LoVo (cell line): Measurements from ENCODE around the gene CELF2.

Experiments used
- DNase-seq: peaks from one replicate; pipeline ENCODE4 v3.0.0-alpha.2; 2016; ENCODE audit warnings: low spot score

The CELF2 gene

DNA sequence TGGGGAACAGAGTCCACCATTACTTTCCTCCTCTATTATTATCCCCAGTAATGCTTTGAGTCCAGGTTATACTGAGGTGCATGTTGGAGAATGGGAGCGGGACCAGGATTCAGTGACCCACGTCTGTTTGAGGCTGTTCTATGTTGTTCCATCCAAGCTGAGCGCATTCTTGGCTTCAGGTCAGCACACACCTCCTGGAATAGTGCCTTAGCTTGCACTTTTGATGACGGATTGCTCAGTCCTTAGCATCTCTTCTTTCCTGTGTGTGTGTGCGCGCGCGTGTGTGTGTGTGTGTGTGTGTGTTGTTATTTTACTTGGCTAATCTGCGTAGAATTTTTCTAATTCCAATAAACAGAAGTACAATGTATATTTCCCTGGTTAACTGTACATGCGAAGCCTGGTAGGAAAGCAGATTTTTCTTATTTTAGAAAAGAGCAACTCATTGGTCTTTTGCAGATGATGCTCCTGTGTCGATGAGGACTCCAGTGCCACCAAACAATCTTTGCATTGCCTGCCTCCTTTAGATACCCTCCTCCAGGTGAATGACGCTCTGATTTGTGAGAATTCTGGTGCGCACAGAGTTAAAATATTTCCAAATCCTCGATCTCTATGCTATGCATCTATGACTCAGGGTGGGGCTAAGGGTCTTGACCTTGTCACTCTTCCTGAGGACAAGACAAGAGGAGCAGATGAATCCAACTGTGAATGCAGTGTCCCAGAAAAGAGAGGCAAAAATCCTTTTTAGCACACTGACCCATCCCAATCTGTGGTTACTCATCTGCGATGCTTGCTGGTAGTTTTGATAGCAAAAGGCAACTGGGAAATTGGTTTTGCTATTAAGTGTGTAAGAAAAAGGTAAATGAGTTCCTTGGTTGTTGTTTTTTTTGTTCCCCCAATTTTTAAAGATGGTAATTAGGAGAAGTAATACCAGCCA is 13.3 kb upstream of the CELF2 start:
- DNase-seq = no peak

GRCh38 chr10:11005725-11006427 is 11.8 kb upstream of the CELF2 start:
- DNase-seq = no peak

DNA sequence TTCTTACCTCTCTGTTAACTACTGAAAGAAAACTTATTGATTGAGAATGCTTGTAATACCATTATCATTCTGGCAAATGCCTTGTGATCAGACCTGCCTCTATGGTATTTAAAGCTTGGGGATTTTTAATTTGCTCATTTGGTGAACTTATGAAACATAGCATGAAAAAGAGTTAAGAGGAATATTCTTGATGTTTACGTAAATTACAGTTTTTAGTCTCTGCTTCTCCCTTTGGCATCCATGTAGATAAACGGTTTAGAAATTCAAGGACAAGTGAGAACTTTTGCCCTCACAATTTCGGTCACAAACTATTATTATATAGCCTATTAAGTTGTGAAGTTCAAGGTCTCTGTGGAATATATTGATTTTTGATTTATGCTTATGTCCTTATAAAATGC is 11.2 kb upstream of the CELF2 start:
- DNase-seq = no peak

- DNase-seq = no peak
Observed at GRCh38 chr10:11007476-11008020, 10.1 kb upstream of the CELF2 start.

GRCh38 chr10:11009471-11010308 is 8.0 kb upstream of the CELF2 start:
- no peak for DNase-seq

GRCh38 chr10:11010582-11010981 is 7.1 kb upstream of the CELF2 start:
- DNase-seq = no peak

DNA sequence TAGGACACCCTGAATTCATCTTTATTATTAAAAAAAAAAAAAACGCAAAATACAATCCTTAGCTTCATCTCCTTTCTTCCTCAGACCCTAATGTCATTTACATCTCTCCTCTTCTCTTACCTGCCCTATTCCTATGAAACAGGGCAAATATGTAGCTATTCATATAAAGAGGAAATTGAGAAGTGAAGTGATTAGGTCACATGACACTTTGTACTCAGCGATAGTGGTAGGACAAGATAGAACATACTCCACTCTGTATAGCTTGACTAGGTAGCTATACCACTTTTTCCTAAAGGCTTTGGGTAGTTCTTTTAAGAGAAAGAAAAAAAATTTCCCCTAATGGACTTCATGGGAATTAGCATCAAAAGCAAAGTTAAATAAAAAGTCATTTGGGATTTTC is 6.2 kb upstream of the CELF2 start:
- DNase-seq = no peak

DNA sequence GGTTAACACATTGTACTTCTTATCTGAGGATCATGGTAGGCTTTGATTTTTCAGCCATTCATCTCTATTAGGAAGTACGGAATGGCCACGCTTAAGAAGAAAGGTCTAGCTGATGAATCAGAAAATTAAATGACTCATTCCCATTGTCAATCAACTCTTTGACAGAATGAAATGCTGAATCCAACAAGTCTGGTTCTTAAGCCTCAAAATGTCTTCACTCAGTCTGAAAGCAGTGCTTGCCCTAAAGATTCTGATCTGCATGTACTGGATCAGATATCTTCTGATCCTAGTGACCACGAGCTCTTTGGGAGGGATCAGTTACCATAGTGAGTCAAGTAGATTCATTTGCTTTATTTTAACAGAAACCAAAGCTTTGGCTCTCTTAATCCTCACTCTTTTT is 5.7 kb upstream of the CELF2 start:
- DNase-seq = no peak

- DNase-seq = no peak
Observed at GRCh38 chr10:11012421-11013295, 5.0 kb upstream of the CELF2 start.

DNA sequence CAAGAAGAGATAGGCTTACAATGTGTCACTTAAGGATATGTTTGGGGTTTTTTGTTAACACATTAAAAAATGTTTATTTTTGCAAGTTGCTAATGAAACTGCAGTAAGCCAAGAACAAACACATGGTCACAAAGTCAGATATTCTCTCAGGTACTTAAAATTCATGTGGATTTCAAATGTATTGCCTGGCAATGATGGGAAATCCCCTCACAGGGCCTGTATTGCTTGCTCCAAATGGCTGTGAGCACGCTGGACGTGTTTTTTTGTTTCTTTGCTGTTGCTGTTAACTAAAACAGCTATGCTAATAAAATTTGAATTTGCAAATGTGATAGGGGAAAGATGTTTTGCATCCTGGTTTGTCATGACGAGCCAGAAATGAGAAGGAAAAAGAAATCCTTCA is 3.8 kb upstream of the CELF2 start:
- no peak for DNase-seq

GRCh38 chr10:11014671-11015445 is 2.8 kb upstream of the CELF2 start:
- DNase-seq = no peak

GRCh38 chr10:11015446-11015934 is 2.2 kb upstream of the CELF2 start:
- no peak for DNase-seq

GRCh38 chr10:11017000-11017569 is 587 bp upstream of the CELF2 start:
- DNase-seq = no peak

- no peak for DNase-seq
Observed at GRCh38 chr10:11018432-11018841, 765 bp downstream of the CELF2 start.

DNA sequence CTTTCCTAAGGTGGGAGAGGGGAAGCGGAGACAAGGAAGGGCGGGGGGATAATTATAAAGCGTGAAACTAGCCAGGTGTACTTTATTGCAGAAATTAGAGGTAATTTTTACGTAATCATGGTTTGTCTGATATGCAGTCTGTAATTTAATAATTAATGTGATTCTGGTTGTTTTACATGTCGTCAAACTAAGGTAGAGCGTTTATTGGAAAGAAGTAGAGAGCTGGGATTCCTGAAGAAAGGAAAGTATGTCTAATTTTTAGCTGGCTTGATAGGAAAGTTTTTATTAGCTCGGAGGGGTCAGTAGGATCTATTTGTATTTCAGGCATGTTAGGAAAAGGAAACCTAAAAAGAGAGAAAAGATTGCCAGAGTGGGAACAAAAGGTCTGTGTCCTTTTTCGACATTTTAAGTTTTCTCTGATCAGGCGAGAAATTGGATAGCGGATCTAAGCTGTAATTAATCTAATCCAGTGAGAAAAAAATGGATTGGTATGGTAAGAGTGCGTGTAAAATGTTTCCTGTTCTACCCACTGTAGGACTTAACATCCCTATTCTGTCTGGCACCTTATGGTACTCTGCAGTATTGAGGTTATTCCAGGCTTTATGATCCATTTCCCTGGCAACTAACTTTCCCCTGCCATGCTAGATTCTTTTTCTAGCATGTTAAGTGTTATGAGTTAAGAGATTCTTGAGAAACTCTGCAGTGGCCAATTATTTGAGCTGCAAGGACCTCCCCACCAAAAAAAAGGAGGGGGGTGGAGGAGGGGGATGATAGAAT is 1.4 kb downstream of the CELF2 start:
- DNase-seq = no peak

DNA sequence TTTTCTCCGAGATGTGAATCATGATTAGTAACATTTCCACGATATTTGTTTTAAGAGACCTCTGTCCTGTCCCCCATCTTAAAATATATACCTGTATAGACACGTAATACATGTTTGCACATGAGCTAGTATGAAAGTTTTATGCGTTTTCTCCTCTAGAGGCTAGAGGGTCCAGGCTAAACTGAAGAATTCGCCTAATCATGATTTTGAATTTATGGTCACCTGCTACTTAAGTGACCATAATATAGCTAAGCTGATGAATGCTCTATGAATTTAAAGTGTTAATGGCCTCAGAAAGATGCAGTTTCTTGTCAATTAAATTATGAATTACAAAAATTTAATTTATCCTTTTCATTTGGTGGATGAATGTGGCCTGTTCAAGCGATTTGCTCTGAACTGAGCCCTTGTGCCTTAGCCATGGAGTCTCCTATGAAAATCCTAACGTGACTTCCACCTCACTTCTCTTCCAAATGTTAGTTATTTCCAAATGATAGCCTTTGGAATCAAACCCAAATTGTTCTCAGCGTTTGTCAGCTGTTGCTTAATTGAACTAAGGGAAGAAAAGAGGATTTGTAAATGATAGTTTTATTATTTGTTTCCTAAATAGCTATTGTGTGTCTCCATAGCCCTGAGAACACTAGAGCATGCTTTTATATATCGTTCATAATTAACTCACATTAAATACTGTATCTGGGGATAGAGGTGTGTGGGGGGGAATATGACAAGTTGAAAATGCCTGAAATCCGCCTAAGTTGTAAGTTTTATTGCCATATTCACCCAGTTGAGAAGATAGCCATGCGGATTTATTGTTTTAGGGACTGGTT is 2.3 kb downstream of the CELF2 start:
- no peak for DNase-seq

DNA sequence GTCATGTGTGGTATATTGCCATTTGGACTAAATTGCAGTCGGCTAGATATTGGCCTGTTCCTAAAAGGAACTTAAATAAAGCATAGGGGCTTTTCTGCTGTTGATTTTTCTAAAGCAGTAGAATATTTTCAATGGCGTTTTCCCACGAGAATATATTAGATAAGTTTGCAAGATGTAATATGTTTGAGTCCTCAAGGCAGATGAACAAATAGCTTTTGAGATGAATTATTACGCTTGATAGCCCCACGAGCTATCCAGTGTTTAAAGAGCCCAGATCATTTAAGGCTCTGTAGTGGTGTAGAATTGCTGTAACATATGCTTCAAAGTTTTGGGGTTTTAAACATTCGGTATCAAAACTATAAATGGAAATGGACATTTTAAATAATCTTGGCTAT is 2.9 kb downstream of the CELF2 start:
- DNase-seq = no peak

GRCh38 chr10:11022213-11022612 is 4.5 kb downstream of the CELF2 start:
- no peak for DNase-seq
